ENCODE results near the gene PSMD1. TPM values are rescaled to one million over a fixed set of nuclear protein-coding genes. Genes with fewer than 3 reads are reported as not detected.
A peak's percentile ranks its signal among the peaks of the same experiment; 100 is the strongest.

PSMD1 gene
- total RNA-seq, 2 donors from 2014 or later = 64.2 to 66.8 TPM

GRCh38 chr2:231212329-231212845, 155.7 kb downstream of the PSMD1 start:
- no peak overlapping the region for H3K27ac Mint-ChIP-seq
- H3K4me3 Mint-ChIP-seq = no peak overlapping the region
- H3K4me1 Mint-ChIP-seq (ENCODE audit: low read depth) = no peaks in the 10 kb centered on the region
- ATAC-seq (replicated peaks in 1 of 2) (no peak), DNase-seq (no peak)
- no peaks in the 10 kb centered on the region for H3K36me3 Mint-ChIP-seq (ENCODE audit: insufficient read depth in 2 of 2)
- H3K27me3 Mint-ChIP-seq (ENCODE audit: low read depth) = no peaks in the 10 kb centered on the region
- H3K9me3 Mint-ChIP-seq = no peaks in the 10 kb centered on the region

- no peak overlapping the region for H3K27ac Mint-ChIP-seq
- H3K9me3 Mint-ChIP-seq = no peaks in the 10 kb centered on the region
- DNase-seq (no peak), ATAC-seq (replicated peaks in 1 of 2) (no peak)
- H3K4me3 Mint-ChIP-seq = no peak overlapping the region
- no peaks in the 10 kb centered on the region for H3K36me3 Mint-ChIP-seq (ENCODE audit: insufficient read depth in 2 of 2)
- H3K27me3 Mint-ChIP-seq (ENCODE audit: low read depth) = no peaks in the 10 kb centered on the region
- no peaks in the 10 kb centered on the region for H3K4me1 Mint-ChIP-seq (ENCODE audit: low read depth)
These were observed 157.4 kb downstream of the PSMD1 start for GRCh38 chr2:231213931-231214642.

- no peaks in the 10 kb centered on the region for H3K9me3 Mint-ChIP-seq
- no peaks in the 10 kb centered on the region for H3K27me3 Mint-ChIP-seq (ENCODE audit: low read depth)
- no peaks in the 10 kb centered on the region for H3K36me3 Mint-ChIP-seq (ENCODE audit: insufficient read depth in 2 of 2)
- H3K4me1 Mint-ChIP-seq (ENCODE audit: low read depth) = no peaks in the 10 kb centered on the region
- DNase-seq (no peak), ATAC-seq (replicated peaks in 1 of 2) (no peak)
- H3K4me3 Mint-ChIP-seq = no peak overlapping the region
- H3K27ac Mint-ChIP-seq = no peak overlapping the region
These were observed 161.7 kb downstream of the PSMD1 start for GRCh38 chr2:231218366-231218765.

- no peaks in the 10 kb centered on the region for H3K36me3 Mint-ChIP-seq (ENCODE audit: insufficient read depth in 2 of 2)
- no peaks in the 10 kb centered on the region for H3K9me3 Mint-ChIP-seq
- DNase-seq = no peak
- H3K27me3 Mint-ChIP-seq (ENCODE audit: low read depth) = no peaks in the 10 kb centered on the region
- H3K4me3 Mint-ChIP-seq = no peak overlapping the region
- H3K27ac Mint-ChIP-seq = peak overlapping the region; percentile 45
- ATAC-seq (replicated peaks in 1 of 2) = no peak
- H3K4me1 Mint-ChIP-seq (ENCODE audit: low read depth) = no peaks in the 10 kb centered on the region
These were observed 162.6 kb downstream of the PSMD1 start for GRCh38 chr2:231219289-231219688.

- DNase-seq = no peak
- Mint-ChIP-seq H3K27me3 (ENCODE audit: low read depth) (no peaks in the 10 kb centered on the region), H3K36me3 (ENCODE audit: insufficient read depth in 2 of 2) (no peaks in the 10 kb centered on the region), H3K4me1 (ENCODE audit: low read depth) (no peaks in the 10 kb centered on the region), H3K27ac (no peak overlapping the region), H3K4me3 (no peak overlapping the region), H3K9me3 (no peaks in the 10 kb centered on the region)
- no peak for ATAC-seq (replicated peaks in 1 of 2)
These were observed 165.1 kb downstream of the PSMD1 start for GRCh38 chr2:231221761-231222160.

Other genes starting within 250 kb of the PSMD1 start
- gene ITM2C, start 191.9 kb upstream of the PSMD1 start, total RNA-seq = 10 to 100 TPM; 42.8 to 58.7 TPM
- gene GPR55, start 131.6 kb upstream of the PSMD1 start, total RNA-seq = 1 to 10 TPM; 6.8 to 9.8 TPM
- 1 to 10 TPM; 1.9 to 2.3 TPM for gene SPATA3, start 60.7 kb upstream of the PSMD1 start, total RNA-seq
- gene C2orf72, start 19.3 kb upstream of the PSMD1 start, total RNA-seq = 1 to 10 TPM in 1 of 2 donors, under 1 TPM in 1; 0.84 to 1.4 TPM
- gene HTR2B, start 68.2 kb downstream of the PSMD1 start, total RNA-seq = not detected
- gene ARMC9, start 141.8 kb downstream of the PSMD1 start, total RNA-seq = 1 to 10 TPM; 1.4 to 2.1 TPM

Measured in activated T-cell treated with anti-CD3 and anti-CD28 coated beads, Interleukin-2, amount 50 U/mL, for 72 hours (primary cell).